HEK293 (cell line): Measurements from ENCODE around the gene BTBD19.

Experiments used
- CTCF ChIA-PET: fragments of 350-600 bp; formaldehyde crosslinking; extraction: SDS; loops from one replicate; lab custom pipeline; 2021; ENCODE audit warnings: antibody characterized with exemption; lab: Yijun Ruan, JAX
- POLR2A ChIA-PET: fragments of 300-600 bp; formaldehyde crosslinking; extraction: SDS; loops from one replicate; lab custom pipeline; 2020; ENCODE audit warnings: antibody characterized with exemption, inconsistent platforms; lab: Yijun Ruan, JAX
- H3K27ac ChIP-seq: fragments of 200-500 bp; sonication (Bioruptor generic); 2 replicates; pipeline ENCODE4 v1.5.1; 2014; ENCODE audit warnings: low read depth, low read length, control low read depth, inconsistent platforms; ENCODE audit errors: extremely low read depth
- H3K36me3 ChIP-seq, 2 experiments: fragments of 200-500 bp in 1 of 2; sonication (Bioruptor generic) in 1 of 2; 1 replicate in 1 of 2; 2 replicates in 1 of 2; pipeline ENCODE4 v1.5.1; 2014 to 2017; ENCODE audit warnings: inconsistent platforms in 2 of 2, low read length in 2 of 2; ENCODE audit not compliant: control insufficient read depth in 2 of 2, insufficient read depth in 1 of 2
- H3K4me1 ChIP-seq: fragments of 200-500 bp; sonication (Bioruptor generic); 2 replicates; pipeline ENCODE4 v1.5.1; 2014; ENCODE audit warnings: mild to moderate bottlenecking, low read length, inconsistent platforms; ENCODE audit not compliant: control insufficient read depth, insufficient read depth
- H3K4me3 ChIP-seq: 2 replicates; pipeline ENCODE4 v1.5.1; 2011; ENCODE audit warnings: low read depth, mild to moderate bottlenecking, control low read depth, low read length, moderate library complexity
- H3K9me3 ChIP-seq: fragments of 200-500 bp; sonication (Bioruptor generic); 2 replicates; pipeline ENCODE4 v1.5.1; 2014; ENCODE audit warnings: low read depth, low read length, inconsistent platforms; ENCODE audit not compliant: control insufficient read depth, insufficient read depth
- EGR2 ChIP-seq: fragments of 450-650 bp; formaldehyde crosslinking; IDR thresholded peaks from 2 replicates; pipeline ENCODE4 v1.5.1; 2016; ENCODE audit warnings: low read depth, missing biosample characterization, missing genetic modification characterization
- GFI1B ChIP-seq: fragments of 450-650 bp; formaldehyde crosslinking; IDR thresholded peaks from 2 replicates; pipeline ENCODE4 v1.5.1; 2016; ENCODE audit warnings: missing biosample characterization, missing genetic modification characterization
- GLIS2 ChIP-seq: fragments of 450-650 bp; formaldehyde crosslinking; IDR thresholded peaks from 2 replicates; pipeline ENCODE4 v1.5.1; 2016; ENCODE audit warnings: missing biosample characterization, missing genetic modification characterization
- HOXC10 ChIP-seq: sonication (generic); formaldehyde crosslinking; IDR thresholded peaks from 2 replicates; pipeline ENCODE4 v1.8.1; 2023; ENCODE audit warnings: mild to moderate bottlenecking, missing genetic modification reagents
- KLF1 ChIP-seq: fragments of 450-650 bp; formaldehyde crosslinking; IDR thresholded peaks from 2 replicates; pipeline ENCODE4 v1.5.1; 2016; ENCODE audit warnings: missing biosample characterization, missing genetic modification characterization
- SP3 ChIP-seq: fragments of 450-650 bp; formaldehyde crosslinking; IDR thresholded peaks from 2 replicates; pipeline ENCODE4 v1.5.1; 2016; ENCODE audit warnings: missing biosample characterization, missing genetic modification characterization
- ZBTB10 ChIP-seq: fragments of 450-650 bp; formaldehyde crosslinking; IDR thresholded peaks from 2 replicates; pipeline ENCODE4 v1.5.1; 2016; ENCODE audit warnings: missing biosample characterization, missing genetic modification characterization
- ZNF132 ChIP-seq: fragments of 450-650 bp; formaldehyde crosslinking; IDR thresholded peaks from 2 replicates; pipeline ENCODE4 v1.5.1; 2017; ENCODE audit warnings: missing biosample characterization, missing genetic modification characterization, borderline replicate concordance
- ZNF133 ChIP-seq: fragments of 450-650 bp; formaldehyde crosslinking; IDR thresholded peaks from 2 replicates; pipeline ENCODE4 v1.5.1; 2016; ENCODE audit warnings: missing biosample characterization, missing genetic modification characterization
- ZNF175 ChIP-seq: fragments of 450-650 bp; formaldehyde crosslinking; IDR thresholded peaks from 2 replicates; pipeline ENCODE4 v1.5.1; 2016; ENCODE audit warnings: missing biosample characterization, missing genetic modification characterization
- ZNF184 ChIP-seq: fragments of 450-650 bp; IDR thresholded peaks from 2 replicates; pipeline ENCODE4 v1.5.1; 2018; ENCODE audit warnings: missing biosample characterization, mild to moderate bottlenecking, missing genetic modification characterization
- ZNF48 ChIP-seq: fragments of 450-650 bp; formaldehyde crosslinking; IDR thresholded peaks from 2 replicates; pipeline ENCODE4 v1.5.1; 2016; ENCODE audit warnings: missing biosample characterization, missing genetic modification characterization
- ZNF510 ChIP-seq: fragments of 450-650 bp; formaldehyde crosslinking; IDR thresholded peaks from 2 replicates; pipeline ENCODE4 v1.5.1; 2018; ENCODE audit warnings: mild to moderate bottlenecking, missing genetic modification characterization, missing biosample characterization; ENCODE audit not compliant: insufficient replicate concordance
- ZNF518A ChIP-seq: fragments of 450-650 bp; formaldehyde crosslinking; conservative IDR thresholded peaks from 2 replicates; pipeline ENCODE4 v1.5.1; 2016; ENCODE audit warnings: low read depth, missing biosample characterization, missing genetic modification characterization
- ZNF530 ChIP-seq: fragments of 450-650 bp; formaldehyde crosslinking; IDR thresholded peaks from 2 replicates; pipeline ENCODE4 v1.5.1; 2016; ENCODE audit warnings: low read depth, missing biosample characterization, missing genetic modification characterization
- ZNF571 ChIP-seq: fragments of 450-650 bp; formaldehyde crosslinking; IDR thresholded peaks from 2 replicates; pipeline ENCODE4 v1.5.0; 2017; ENCODE audit warnings: missing biosample characterization, missing genetic modification characterization
- ZNF600 ChIP-seq: fragments of 450-650 bp; formaldehyde crosslinking; IDR thresholded peaks from 2 replicates; pipeline ENCODE4 v1.5.1; 2016; ENCODE audit warnings: missing biosample characterization, missing genetic modification characterization
- ZNF645 ChIP-seq: fragments of 450-650 bp; formaldehyde crosslinking; IDR thresholded peaks from 2 replicates; pipeline ENCODE4; 2016; ENCODE audit warnings: missing biosample characterization, missing genetic modification characterization
- ZNF664 ChIP-seq: fragments of 450-650 bp; formaldehyde crosslinking; IDR thresholded peaks from 2 replicates; pipeline ENCODE4 v1.5.1; 2016; ENCODE audit warnings: missing biosample characterization, missing genetic modification characterization
- ZNF837 ChIP-seq: fragments of 450-650 bp; formaldehyde crosslinking; IDR thresholded peaks from 2 replicates; pipeline ENCODE4 v1.5.1; 2016; ENCODE audit warnings: missing biosample characterization, missing genetic modification characterization
- ZNF843 ChIP-seq: fragments of 450-650 bp; formaldehyde crosslinking; IDR thresholded peaks from 2 replicates; pipeline ENCODE4 v1.5.1; 2016; ENCODE audit warnings: missing biosample characterization, missing genetic modification characterization
- TF ChIP-seq, protein P1 (sequence below): fragments of 450-650 bp; formaldehyde crosslinking; IDR thresholded peaks from 2 replicates; pipeline ENCODE4 v1.5.1; 2016; ENCODE audit warnings: missing biosample characterization, missing genetic modification characterization

BTBD19 gene

DNA sequence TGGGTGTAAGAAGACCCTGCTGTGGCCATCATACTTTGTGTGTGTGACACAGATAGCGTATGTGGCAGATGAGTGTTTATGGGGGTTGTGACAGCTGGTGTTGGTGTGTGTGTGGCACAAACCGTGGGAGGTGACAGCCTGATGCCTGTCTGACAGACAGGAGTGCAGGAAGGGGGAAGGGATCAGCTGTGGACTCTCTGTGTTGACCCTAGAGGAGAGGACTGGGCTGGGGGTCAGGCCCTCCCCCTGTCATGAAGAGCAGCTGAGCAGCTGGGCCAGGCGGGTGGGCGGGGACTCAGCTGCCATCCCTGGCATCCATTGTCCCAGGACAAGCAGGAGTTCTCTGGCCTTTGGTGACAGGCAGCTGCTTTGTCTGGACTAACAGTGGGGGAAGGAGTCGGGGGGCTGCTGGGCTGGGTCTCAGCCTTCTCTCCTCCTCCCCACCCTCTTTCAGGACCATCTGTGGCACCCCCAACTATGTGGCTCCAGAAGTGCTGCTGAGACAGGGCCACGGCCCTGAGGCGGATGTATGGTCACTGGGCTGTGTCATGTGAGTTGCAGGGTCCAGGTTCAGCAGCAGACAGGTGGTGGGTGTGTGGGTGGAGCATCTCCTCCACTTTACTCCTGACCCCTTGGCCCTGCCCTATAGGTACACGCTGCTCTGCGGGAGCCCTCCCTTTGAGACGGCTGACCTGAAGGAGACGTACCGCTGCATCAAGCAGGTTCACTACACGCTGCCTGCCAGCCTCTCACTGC is 5.8 kb upstream of the BTBD19 start (continued):
- no peak for TF ChIP-seq ZNF175
- no peak for TF ChIP-seq ZNF510 (tag by site-specific recombination)
- TF ChIP-seq ZNF133, result no peak
- TF ChIP-seq ZNF518A (tag by site-specific recombination), result no peak
- TF ChIP-seq ZBTB10 (tag by site-specific recombination), result no peak
- TF ChIP-seq EGR2 (tag by site-specific recombination), result peak; percentile 69; the same call in 1 of the 2 replicates
- TF ChIP-seq GLIS2 (tag by site-specific recombination), result peak; percentile 51; the same call in 1 of the 2 replicates
- TF ChIP-seq ZNF645 (tag by site-specific recombination), result no peak
- no peak for TF ChIP-seq ZNF571 (tag by site-specific recombination)
- TF ChIP-seq KLF1 (tag by site-specific recombination), result no peak
- no peak for TF ChIP-seq ZNF600 (tag by site-specific recombination)

DNA sequence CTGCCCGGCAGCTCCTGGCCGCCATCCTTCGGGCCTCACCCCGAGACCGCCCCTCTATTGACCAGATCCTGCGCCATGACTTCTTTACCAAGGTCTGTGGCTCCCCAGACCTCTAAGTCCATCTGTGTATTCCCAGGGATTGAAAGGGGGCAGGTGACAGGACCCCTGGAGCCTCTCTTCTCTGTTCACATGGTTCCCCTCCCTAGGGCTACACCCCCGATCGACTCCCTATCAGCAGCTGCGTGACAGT is 5.3 kb upstream of the BTBD19 start:
- TF ChIP-seq, protein P1, sequence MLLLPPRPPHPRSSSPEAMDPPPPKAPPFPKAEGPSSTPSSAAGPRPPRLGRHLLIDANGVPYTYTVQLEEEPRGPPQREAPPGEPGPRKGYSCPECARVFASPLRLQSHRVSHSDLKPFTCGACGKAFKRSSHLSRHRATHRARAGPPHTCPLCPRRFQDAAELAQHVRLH (tag by site-specific recombination), result no peak
- no peak for TF ChIP-seq GFI1B
- no peak for TF ChIP-seq SP3 (tag by site-specific recombination)
- no peak for TF ChIP-seq ZNF48 (tag by site-specific recombination)
- no peak for TF ChIP-seq ZNF530 (tag by site-specific recombination)
- TF ChIP-seq ZNF837 (tag by site-specific recombination), result no peak
- TF ChIP-seq ZNF843, result no peak
- no peak for TF ChIP-seq ZNF184 (tag by site-specific recombination)
- no peak for TF ChIP-seq ZNF132 (tag by site-specific recombination)
- TF ChIP-seq HOXC10, result no peak
- TF ChIP-seq ZNF664 (tag by site-specific recombination), result no peak
- CTCF ChIA-PET, result no interaction called here
- no peak overlapping the region for H3K27ac ChIP-seq
- POLR2A ChIA-PET, result no interaction called here
- no peak overlapping the region for H3K4me3 ChIP-seq
- H3K36me3 ChIP-seq, result peaks cover 0 to 52% of the 10 kb centered on the region in 2 experiments; a peak in 1 of 3 replicates
- H3K9me3 ChIP-seq, result no peaks in the 10 kb centered on the region
- peaks cover 6% of the 10 kb centered on the region for H3K4me1 ChIP-seq
